GM18873 (cell line): ENCODE results near the gene MAOB.
"Not testable (repeated sequence)": the region's sequence is repeated elsewhere in the genome, so short reads cannot be mapped to it uniquely, and the experiment has no call there.

Source experiments
- ATAC-seq: cut with Tn5 transposase; IDR thresholded peaks from one replicate; pipeline ENCODE4 v1.9.1; 2021; ENCODE audit warnings: mild to moderate bottlenecking, moderate library complexity, moderate number of reproducible peaks; ENCODE audit not compliant: unreplicated experiment, low FRiP score

Gene MAOB

GRCh38 chrX:43785930-43786591, 96.2 kb downstream of the MAOB start:
- ATAC-seq: no peak

- ATAC-seq: no peak
Measured at GRCh38 chrX:43758044-43758443, 124.2 kb downstream of the MAOB start.

- no peak for ATAC-seq
Measured at GRCh38 chrX:43756076-43756475, 126.2 kb downstream of the MAOB start.

- no peak for ATAC-seq
Measured at GRCh38 chrX:43753637-43754036, 128.6 kb downstream of the MAOB start.

- no peak for ATAC-seq
Measured at GRCh38 chrX:43750248-43750676, 132.0 kb downstream of the MAOB start.

GRCh38 chrX:43747476-43747875, 134.8 kb downstream of the MAOB start:
- no peak for ATAC-seq

- no peak for ATAC-seq
Measured at GRCh38 chrX:43745938-43746721, 136.1 kb downstream of the MAOB start.

- no peak for ATAC-seq
Measured at GRCh38 chrX:43744284-43744683, 138.0 kb downstream of the MAOB start.

GRCh38 chrX:43743100-43743822, 139.0 kb downstream of the MAOB start:
- no peak for ATAC-seq

- ATAC-seq: no peak
Measured at GRCh38 chrX:43741843-43742573, 140.2 kb downstream of the MAOB start.

GRCh38 chrX:43735957-43736356, 146.3 kb downstream of the MAOB start:
- ATAC-seq: no peak

- ATAC-seq: no peak
Measured at GRCh38 chrX:43735534-43735933, 146.7 kb downstream of the MAOB start.

GRCh38 chrX:43734444-43734843, 147.8 kb downstream of the MAOB start:
- ATAC-seq: no peak

GRCh38 chrX:43733699-43734098, 148.6 kb downstream of the MAOB start:
- no peak for ATAC-seq

- no peak for ATAC-seq
Measured at GRCh38 chrX:43731086-43731485, 151.2 kb downstream of the MAOB start.

GRCh38 chrX:43728966-43729365, 153.3 kb downstream of the MAOB start:
- ATAC-seq: no peak

- no peak for ATAC-seq
Measured at GRCh38 chrX:43728002-43728401, 154.2 kb downstream of the MAOB start.

- not testable (repeated sequence) for ATAC-seq
Measured at GRCh38 chrX:43727254-43727653, 155.0 kb downstream of the MAOB start.

- not testable (repeated sequence) for ATAC-seq
Measured at GRCh38 chrX:43725227-43725626, 157.0 kb downstream of the MAOB start.

- no peak for ATAC-seq
Measured at GRCh38 chrX:43720961-43721360, 161.3 kb downstream of the MAOB start.

GRCh38 chrX:43720082-43720481, 162.2 kb downstream of the MAOB start:
- no peak for ATAC-seq
